ENCODE data around the gene SLC38A10. TPM values are rescaled to one million over a fixed set of nuclear protein-coding genes. Genes with fewer than 3 reads are reported as not detected.

SLC38A10 gene
- total RNA-seq, 1 donor from 2014 or later = 116 TPM

- no peak for TF ChIP-seq CTCF (IDR thresholded peaks at IDR 0.05)
- peaks cover 25% of the 10 kb centered on the region for H3K36me3 Mint-ChIP-seq (ENCODE audit: low read depth)
- peaks cover 4% of the 10 kb centered on the region for H3K4me1 Mint-ChIP-seq (ENCODE audit: low read depth)
- H3K27me3 Mint-ChIP-seq (ENCODE audit: low read depth) = no peaks in the 10 kb centered on the region
- no peaks in the 10 kb centered on the region for H3K9me3 Mint-ChIP-seq (ENCODE audit: low read depth)
- no peak overlapping the region for H3K4me3 Mint-ChIP-seq (ENCODE audit: unreplicated experiment)
- no peak overlapping the region for H3K27ac Mint-ChIP-seq (ENCODE audit: unreplicated experiment)
- no peak for DNase-seq (ENCODE audit: low spot score)
Measured at GRCh38 chr17:81270279-81270678, 24.8 kb downstream of the SLC38A10 start.

DNA sequence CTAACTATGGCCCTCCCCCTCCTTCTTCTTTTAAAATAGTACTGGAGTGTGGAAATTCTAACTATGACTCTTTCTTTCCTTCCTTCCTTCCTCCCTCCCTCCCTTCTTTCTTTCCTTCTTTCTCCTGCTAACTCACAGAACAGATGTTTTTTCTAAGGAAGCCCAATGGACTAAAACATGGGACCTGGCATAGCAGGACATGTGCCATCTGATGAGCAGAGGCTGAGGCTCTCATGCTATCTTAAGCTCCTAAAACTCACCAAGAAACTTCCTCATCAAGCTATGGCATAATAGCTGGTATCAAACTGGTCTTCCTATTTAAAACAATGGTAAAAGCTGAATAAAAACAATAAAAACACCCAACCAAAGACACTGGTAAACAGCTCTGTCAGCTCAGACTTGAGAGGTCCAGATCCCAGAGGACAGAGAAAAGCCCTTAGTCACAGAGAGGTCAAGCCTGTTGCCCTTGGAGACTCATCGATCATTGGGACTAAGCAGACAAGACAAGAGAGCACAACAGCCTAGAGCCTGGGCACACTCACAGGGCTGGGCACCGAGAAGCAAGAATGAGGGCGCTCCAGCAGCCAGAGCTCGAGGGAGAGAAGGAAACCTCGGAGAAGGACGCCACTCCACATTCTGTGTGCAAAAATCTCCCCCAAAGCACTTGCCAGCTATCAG, 27.6 kb downstream of the SLC38A10 start:
- Mint-ChIP-seq H3K4me1 (ENCODE audit: low read depth) (peaks cover 4% of the 10 kb centered on the region), H3K36me3 (ENCODE audit: low read depth) (peaks cover 24% of the 10 kb centered on the region), H3K27ac (ENCODE audit: unreplicated experiment) (no peak overlapping the region), H3K27me3 (ENCODE audit: low read depth) (no peaks in the 10 kb centered on the region), H3K9me3 (ENCODE audit: low read depth) (no peaks in the 10 kb centered on the region), H3K4me3 (ENCODE audit: unreplicated experiment) (no peak overlapping the region)
- TF ChIP-seq CTCF (IDR thresholded peaks at IDR 0.05) = no peak
- DNase-seq (ENCODE audit: low spot score) = no peak

GRCh38 chr17:81265576-81265975, 29.5 kb downstream of the SLC38A10 start:
- H3K4me3 Mint-ChIP-seq (ENCODE audit: unreplicated experiment) = no peak overlapping the region
- no peaks in the 10 kb centered on the region for H3K9me3 Mint-ChIP-seq (ENCODE audit: low read depth)
- H3K36me3 Mint-ChIP-seq (ENCODE audit: low read depth) = peaks cover 23% of the 10 kb centered on the region
- TF ChIP-seq CTCF (IDR thresholded peaks at IDR 0.05) = no peak
- peaks cover 4% of the 10 kb centered on the region for H3K4me1 Mint-ChIP-seq (ENCODE audit: low read depth)
- DNase-seq (ENCODE audit: low spot score) = no peak
- no peaks in the 10 kb centered on the region for H3K27me3 Mint-ChIP-seq (ENCODE audit: low read depth)
- H3K27ac Mint-ChIP-seq (ENCODE audit: unreplicated experiment) = no peak overlapping the region

DNA sequence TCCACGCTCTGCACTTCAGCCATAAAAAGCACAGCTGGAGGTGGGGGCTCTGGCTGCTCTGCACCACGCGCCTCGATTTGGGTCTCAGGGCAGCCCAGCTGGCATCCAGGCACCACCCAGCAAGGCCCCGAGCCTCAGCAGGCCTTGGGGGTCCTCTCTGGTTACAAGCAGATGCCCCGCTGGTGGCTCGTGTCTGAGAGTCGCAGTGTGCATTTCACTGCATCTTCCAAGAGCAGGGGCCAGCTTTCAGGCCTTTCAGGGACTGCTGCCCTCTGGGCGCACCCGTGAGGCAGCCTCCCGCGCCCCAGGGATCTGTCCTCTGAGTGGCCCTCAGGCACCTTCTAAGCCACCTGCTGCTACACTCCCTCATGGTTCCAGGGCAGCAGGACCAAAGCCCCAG, 30.5 kb downstream of the SLC38A10 start:
- no peaks in the 10 kb centered on the region for H3K9me3 Mint-ChIP-seq (ENCODE audit: low read depth)
- no peak for DNase-seq (ENCODE audit: low spot score)
- H3K27me3 Mint-ChIP-seq (ENCODE audit: low read depth) = no peaks in the 10 kb centered on the region
- peaks cover 23% of the 10 kb centered on the region for H3K36me3 Mint-ChIP-seq (ENCODE audit: low read depth)
- H3K27ac Mint-ChIP-seq (ENCODE audit: unreplicated experiment) = no peak overlapping the region
- H3K4me3 Mint-ChIP-seq (ENCODE audit: unreplicated experiment) = no peak overlapping the region
- TF ChIP-seq CTCF (IDR thresholded peaks at IDR 0.05) = no peak
- H3K4me1 Mint-ChIP-seq (ENCODE audit: low read depth) = peaks cover 4% of the 10 kb centered on the region

- no peak for TF ChIP-seq CTCF (IDR thresholded peaks at IDR 0.05)
- no peak for DNase-seq (ENCODE audit: low spot score)
- H3K4me1 Mint-ChIP-seq (ENCODE audit: low read depth) = peaks cover 4% of the 10 kb centered on the region
- H3K27ac Mint-ChIP-seq (ENCODE audit: unreplicated experiment) = no peak overlapping the region
- H3K27me3 Mint-ChIP-seq (ENCODE audit: low read depth) = no peaks in the 10 kb centered on the region
- H3K4me3 Mint-ChIP-seq (ENCODE audit: unreplicated experiment) = no peak overlapping the region
- peaks cover 13% of the 10 kb centered on the region for H3K36me3 Mint-ChIP-seq (ENCODE audit: low read depth)
- H3K9me3 Mint-ChIP-seq (ENCODE audit: low read depth) = no peaks in the 10 kb centered on the region
Measured at GRCh38 chr17:81263371-81264181, 31.5 kb downstream of the SLC38A10 start.
